ENCODE measurements around the gene HHAT. TPM values are rescaled to one million over a fixed set of nuclear protein-coding genes. Genes with fewer than 3 reads are reported as not detected.
"Not testable (repeated sequence)": the region's sequence is repeated elsewhere in the genome, so short reads cannot be mapped to it uniquely, and the experiment has no call there.

Gene HHAT
- total RNA-seq, 2 experiments from 2014 or later, result 0.76 to 1.3 TPM

DNA sequence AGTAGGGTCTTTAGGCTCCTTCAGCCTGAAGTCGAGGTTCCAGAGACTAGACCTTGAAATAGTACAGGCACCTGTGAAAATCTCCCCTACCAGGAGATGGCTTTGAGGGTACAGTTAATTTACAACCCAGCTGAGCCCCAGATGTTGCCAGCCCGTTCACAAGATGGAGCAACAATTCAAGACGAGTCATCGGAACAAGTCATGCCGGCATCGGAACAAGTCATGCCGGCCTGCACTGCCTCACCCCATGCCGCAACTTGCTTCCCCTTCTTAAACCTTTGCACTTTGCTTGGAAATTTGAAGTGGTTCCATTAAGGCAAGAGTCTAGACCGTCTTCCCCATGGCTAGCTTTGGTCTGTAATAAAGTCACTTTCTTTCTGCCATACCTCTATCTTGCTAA is 16.0 kb downstream of the HHAT start:
- CTCF ChIA-PET, result interaction anchor here (1.0 kb wide), 1 partner anchor 29 kb away, joined by 3 read pairs; no protein-coding TSS in a partner anchor
- Mint-ChIP-seq H3K4me1 (peaks cover 24% of the 10 kb centered on the region), H3K9me3 (no peaks in the 10 kb centered on the region), H3K27me3 (peaks cover 5% of the 10 kb centered on the region), H3K4me3 (no peak overlapping the region), H3K36me3 (ENCODE audit: low read depth) (no peaks in the 10 kb centered on the region), H3K27ac (no peak overlapping the region)
- no peak for DNase-seq
- POLR2A ChIA-PET, result interaction anchor here (1.2 kb wide), 1 partner anchor 29 kb away, joined by 7 read pairs; no protein-coding TSS in a partner anchor

DNA sequence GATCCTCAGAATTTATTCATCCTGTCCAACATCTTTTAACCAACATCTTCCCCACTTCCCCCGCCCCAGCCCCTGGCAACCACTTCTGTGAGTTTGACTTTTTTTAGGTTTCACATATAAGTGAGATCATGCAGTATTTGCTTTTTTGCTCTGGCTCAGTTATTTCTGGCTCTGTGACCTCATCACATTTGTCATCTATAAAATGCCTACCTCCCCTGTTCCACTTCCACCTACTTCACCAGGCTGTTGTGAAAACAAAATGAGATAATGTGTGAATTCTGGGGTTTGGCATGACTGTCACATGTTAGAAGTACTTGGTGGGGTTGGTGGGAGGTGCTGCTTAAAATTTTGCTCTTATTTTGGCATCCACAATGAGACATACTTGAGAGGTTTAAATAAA is 18.4 kb downstream of the HHAT start:
- DNase-seq, result no peak
- Mint-ChIP-seq H3K27me3 (no peaks in the 10 kb centered on the region), H3K9me3 (no peaks in the 10 kb centered on the region), H3K27ac (no peak overlapping the region), H3K4me3 (no peak overlapping the region), H3K36me3 (ENCODE audit: low read depth) (no peaks in the 10 kb centered on the region), H3K4me1 (peaks cover 7% of the 10 kb centered on the region)
- ChIA-PET CTCF (no interaction called here), POLR2A (no interaction called here)

- no peak for DNase-seq
- H3K27me3 Mint-ChIP-seq, result no peaks in the 10 kb centered on the region
- no peak overlapping the region for H3K4me3 Mint-ChIP-seq
- H3K27ac Mint-ChIP-seq, result no peak overlapping the region
- peaks cover 5% of the 10 kb centered on the region for H3K4me1 Mint-ChIP-seq
- ChIA-PET CTCF (interaction anchor here (1.1 to 2.1 kb wide), 2 partner anchors 10 to 11 kb away, joined by 3 to 6 read pairs; no protein-coding TSS in a partner anchor), POLR2A (interaction anchor here (0.6 kb wide), 1 partner anchor 22 kb away, joined by 3 read pairs; no protein-coding TSS in a partner anchor)
- H3K9me3 Mint-ChIP-seq, result no peaks in the 10 kb centered on the region
- H3K36me3 Mint-ChIP-seq (ENCODE audit: low read depth), result no peaks in the 10 kb centered on the region
Observed at GRCh38 chr1:210351496-210351895, 22.8 kb downstream of the HHAT start.

- H3K36me3 Mint-ChIP-seq (ENCODE audit: low read depth), result no peaks in the 10 kb centered on the region
- no peak overlapping the region for H3K27ac Mint-ChIP-seq
- H3K4me3 Mint-ChIP-seq, result no peak overlapping the region
- ChIA-PET CTCF (interaction anchor here (1.1 kb wide), 1 partner anchor 10 kb away, joined by 3 read pairs; no protein-coding TSS in a partner anchor), POLR2A (no interaction called here)
- no peaks in the 10 kb centered on the region for H3K4me1 Mint-ChIP-seq
- H3K9me3 Mint-ChIP-seq, result no peaks in the 10 kb centered on the region
- DNase-seq, result no peak
- no peaks in the 10 kb centered on the region for H3K27me3 Mint-ChIP-seq
Observed at GRCh38 chr1:210352575-210352974, 23.9 kb downstream of the HHAT start.

DNA sequence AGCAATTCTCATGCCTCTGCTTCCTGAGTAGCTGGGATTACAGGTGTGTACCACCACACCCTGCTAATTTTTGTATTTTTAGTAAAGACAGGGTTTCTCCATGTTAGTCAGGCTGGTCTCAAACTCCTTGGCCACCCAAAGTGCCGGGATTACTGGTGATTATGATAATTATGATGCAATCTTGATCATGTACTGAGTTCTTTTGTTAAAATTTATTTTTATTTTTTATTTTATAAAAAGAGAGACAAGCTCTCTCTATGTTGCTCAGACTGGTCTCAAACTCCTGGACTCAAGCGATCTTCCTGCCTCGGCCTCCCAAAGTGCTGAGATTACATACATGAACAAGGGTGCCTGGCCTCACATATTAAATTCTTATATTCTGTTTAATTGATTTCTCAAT is 25.6 kb downstream of the HHAT start:
- H3K9me3 Mint-ChIP-seq; H3K36me3 Mint-ChIP-seq (ENCODE audit: low read depth); H3K27me3 Mint-ChIP-seq; DNase-seq; H3K4me1 Mint-ChIP-seq; POLR2A ChIA-PET; H3K4me3 Mint-ChIP-seq; H3K27ac Mint-ChIP-seq: not testable (repeated sequence)
- CTCF ChIA-PET, result interaction anchor here (1.4 kb wide), 2 partner anchors 20 to 50 kb away, joined by 3 to 5 read pairs; no protein-coding TSS in a partner anchor

GRCh38 chr1:210358626-210359025 is 29.9 kb downstream of the HHAT start:
- H3K4me3 Mint-ChIP-seq, result no peak overlapping the region
- H3K36me3 Mint-ChIP-seq (ENCODE audit: low read depth), result no peaks in the 10 kb centered on the region
- no peaks in the 10 kb centered on the region for H3K9me3 Mint-ChIP-seq
- ChIA-PET CTCF (interaction anchor here (3.5 kb wide), 1 partner anchor 16 kb away, joined by 26 read pairs; no protein-coding TSS in a partner anchor), POLR2A (interaction anchor here (3.5 kb wide), 1 partner anchor 15 kb away, joined by 20 read pairs; no protein-coding TSS in a partner anchor)
- peaks cover 2% of the 10 kb centered on the region for H3K4me1 Mint-ChIP-seq
- peaks cover 7% of the 10 kb centered on the region for H3K27me3 Mint-ChIP-seq
- no peak overlapping the region for H3K27ac Mint-ChIP-seq
- no peak for DNase-seq

GRCh38 chr1:210359255-210359654 is 30.6 kb downstream of the HHAT start:
- DNase-seq, result no peak
- ChIA-PET POLR2A (interaction anchor here (3.5 kb wide), 1 partner anchor 15 kb away, joined by 20 read pairs; no protein-coding TSS in a partner anchor), CTCF (interaction anchor here (1.2 to 3.5 kb wide), 4 partner anchors 13 to 26 kb away, joined by 4 to 26 read pairs (median 10); no protein-coding TSS in a partner anchor)
- Mint-ChIP-seq H3K27ac (no peak overlapping the region), H3K9me3 (no peaks in the 10 kb centered on the region), H3K4me1 (peaks cover 2% of the 10 kb centered on the region), H3K36me3 (ENCODE audit: low read depth) (no peaks in the 10 kb centered on the region), H3K27me3 (peaks cover 9% of the 10 kb centered on the region), H3K4me3 (no peak overlapping the region)

- Mint-ChIP-seq H3K4me1 (peaks cover 2% of the 10 kb centered on the region), H3K9me3 (no peaks in the 10 kb centered on the region), H3K4me3 (no peak overlapping the region), H3K27me3 (peaks cover 9% of the 10 kb centered on the region), H3K27ac (no peak overlapping the region), H3K36me3 (ENCODE audit: low read depth) (no peaks in the 10 kb centered on the region)
- CTCF ChIA-PET, result interaction anchor here (0.7 to 3.5 kb wide), 10 partner anchors 10 to 225 kb away, joined by 3 to 26 read pairs (median 6); no protein-coding TSS in a partner anchor
- POLR2A ChIA-PET, result interaction anchor here (3.5 kb wide), 1 partner anchor 13 kb away, joined by 20 read pairs; no protein-coding TSS in a partner anchor
- DNase-seq, result no peak
Observed at GRCh38 chr1:210360852-210361477, 32.3 kb downstream of the HHAT start.

DNA sequence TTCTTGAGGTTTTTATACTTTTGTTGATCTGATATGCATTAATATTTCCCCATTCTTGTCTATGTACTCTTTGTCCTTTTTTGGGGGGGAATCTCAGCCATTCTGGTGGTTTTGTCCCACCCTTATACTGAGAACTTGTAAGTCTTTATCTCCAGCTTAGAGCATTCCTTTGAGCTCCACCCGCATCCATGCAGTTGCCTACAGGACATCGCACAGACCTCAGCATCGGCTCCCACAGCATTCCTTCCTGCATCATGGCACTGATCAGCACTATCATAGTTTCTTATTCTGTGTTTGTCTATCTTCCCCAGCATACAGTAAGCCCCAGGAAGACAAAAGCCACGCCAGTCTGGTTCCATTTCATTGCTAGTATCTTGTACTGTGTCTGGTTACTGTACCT is 33.0 kb downstream of the HHAT start:
- CTCF ChIA-PET, result interaction anchor here (1.3 to 3.5 kb wide), 7 partner anchors 10 to 38 kb away, joined by 4 to 26 read pairs (median 8); no protein-coding TSS in a partner anchor
- POLR2A ChIA-PET, result interaction anchor here (3.5 kb wide), 1 partner anchor 12 kb away, joined by 20 read pairs; no protein-coding TSS in a partner anchor

DNA sequence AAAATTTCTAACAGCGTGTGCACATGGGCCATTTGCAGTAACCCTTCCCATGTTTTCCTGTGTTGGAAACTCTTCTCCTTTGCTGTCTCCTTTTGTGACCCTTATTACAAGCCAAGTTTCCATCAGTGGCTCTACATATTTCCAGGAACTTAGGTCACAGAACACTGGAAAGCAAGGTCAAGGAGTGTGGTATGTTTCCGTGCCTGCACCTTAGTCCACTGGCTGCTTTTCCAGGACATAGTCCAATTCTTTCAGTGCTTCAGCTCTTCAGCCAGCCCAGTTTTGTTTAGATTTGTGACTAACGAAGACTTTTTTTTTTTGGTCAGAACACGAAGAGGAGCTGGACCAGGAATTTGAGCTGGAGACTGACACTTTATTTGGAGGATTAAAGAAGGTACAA is 33.8 kb downstream of the HHAT start:
- Mint-ChIP-seq H3K27me3 (peaks cover 12% of the 10 kb centered on the region), H3K36me3 (ENCODE audit: low read depth) (no peaks in the 10 kb centered on the region), H3K4me3 (no peak overlapping the region), H3K27ac (no peak overlapping the region), H3K4me1 (peaks cover 2% of the 10 kb centered on the region), H3K9me3 (no peaks in the 10 kb centered on the region)
- ChIA-PET CTCF (interaction anchor here (0.8 to 1.4 kb wide), 3 partner anchors 11 to 54 kb away, joined by 3 to 4 read pairs (median 3); no protein-coding TSS in a partner anchor), POLR2A (interaction anchor here (4.6 kb wide), 1 partner anchor 12 kb away, joined by 19 read pairs; no protein-coding TSS in a partner anchor)
- no peak for DNase-seq

More for the DNA sequence above, 33.0 kb downstream of the HHAT start:
- H3K9me3 Mint-ChIP-seq, result no peaks in the 10 kb centered on the region
- no peaks in the 10 kb centered on the region for H3K36me3 Mint-ChIP-seq (ENCODE audit: low read depth)
- peaks cover 9% of the 10 kb centered on the region for H3K27me3 Mint-ChIP-seq
- H3K27ac Mint-ChIP-seq, result no peak overlapping the region
- no peak for DNase-seq
- H3K4me1 Mint-ChIP-seq, result peaks cover 2% of the 10 kb centered on the region
- no peak overlapping the region for H3K4me3 Mint-ChIP-seq

DNA sequence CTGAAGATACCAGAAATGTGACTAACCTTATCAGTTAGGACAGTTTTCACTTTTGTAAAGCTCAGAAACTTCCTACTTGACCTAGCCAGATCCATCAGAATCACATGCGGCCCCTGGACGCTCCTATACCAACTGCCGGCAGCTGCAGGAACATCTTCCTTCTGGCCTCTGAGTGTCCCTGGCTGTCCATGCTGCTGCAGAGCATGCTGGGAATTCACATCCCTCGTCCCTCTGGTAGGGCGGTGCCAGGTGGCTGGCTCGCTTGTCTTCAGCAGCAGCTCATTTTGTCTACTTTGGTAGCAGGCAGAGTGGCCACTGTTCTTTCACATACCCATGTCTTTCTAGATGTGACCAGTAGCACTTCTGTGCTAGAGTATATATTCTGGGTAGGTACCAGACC is 34.4 kb downstream of the HHAT start:
- no peaks in the 10 kb centered on the region for H3K9me3 Mint-ChIP-seq
- ChIA-PET POLR2A (interaction anchor here (4.6 kb wide), 1 partner anchor 11 kb away, joined by 19 read pairs; no protein-coding TSS in a partner anchor), CTCF (interaction anchor here (0.8 to 1.4 kb wide), 3 partner anchors 11 to 54 kb away, joined by 3 to 4 read pairs (median 3); no protein-coding TSS in a partner anchor)
- no peak overlapping the region for H3K27ac Mint-ChIP-seq
- H3K4me3 Mint-ChIP-seq, result no peak overlapping the region
- no peak for DNase-seq
- peaks cover 12% of the 10 kb centered on the region for H3K27me3 Mint-ChIP-seq
- H3K4me1 Mint-ChIP-seq, result peaks cover 2% of the 10 kb centered on the region
- no peaks in the 10 kb centered on the region for H3K36me3 Mint-ChIP-seq (ENCODE audit: low read depth)

DNA sequence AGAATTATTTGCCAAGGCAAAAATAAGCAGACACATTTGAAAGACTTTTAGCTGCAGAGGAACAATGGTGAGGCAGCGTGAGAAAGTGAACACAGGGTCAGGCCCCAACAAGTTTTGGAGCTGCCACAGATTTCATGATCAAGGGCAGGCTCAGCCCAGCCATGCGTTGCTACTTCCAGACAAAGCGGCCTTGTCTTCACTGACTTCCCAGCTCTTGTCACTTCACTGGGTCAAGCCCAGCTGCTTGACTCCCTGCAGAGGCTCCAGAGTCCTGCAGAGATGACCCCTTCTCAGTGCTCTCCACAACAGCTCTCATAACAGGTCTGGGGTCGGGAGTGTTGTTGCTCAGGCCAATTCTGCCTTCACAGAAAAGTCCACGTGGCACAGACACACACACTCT is 35.8 kb downstream of the HHAT start:
- Mint-ChIP-seq H3K4me1 (peaks cover 2% of the 10 kb centered on the region), H3K27me3 (peaks cover 9% of the 10 kb centered on the region), H3K4me3 (no peak overlapping the region), H3K9me3 (no peaks in the 10 kb centered on the region), H3K36me3 (ENCODE audit: low read depth) (no peaks in the 10 kb centered on the region), H3K27ac (no peak overlapping the region)
- POLR2A ChIA-PET, result interaction anchor here (4.6 kb wide), 1 partner anchor 10 kb away, joined by 19 read pairs; no protein-coding TSS in a partner anchor
- DNase-seq, result no peak
- CTCF ChIA-PET, result interaction anchor here (2.9 kb wide), 1 partner anchor 10 kb away, joined by 12 read pairs; no protein-coding TSS in a partner anchor

GRCh38 chr1:210366767-210367166 is 38.1 kb downstream of the HHAT start:
- no peaks in the 10 kb centered on the region for H3K36me3 Mint-ChIP-seq (ENCODE audit: low read depth)
- ChIA-PET CTCF (interaction anchor here (2.9 kb wide), 1 partner anchor 8 kb away, joined by 12 read pairs; no protein-coding TSS in a partner anchor), POLR2A (interaction anchor here (1.3 to 4.6 kb wide), 2 partner anchors 7 to 17 kb away, joined by 3 to 19 read pairs; no protein-coding TSS in a partner anchor)
- H3K27me3 Mint-ChIP-seq, result peaks cover 6% of the 10 kb centered on the region
- no peaks in the 10 kb centered on the region for H3K4me1 Mint-ChIP-seq
- no peak overlapping the region for H3K27ac Mint-ChIP-seq
- DNase-seq, result no peak
- no peaks in the 10 kb centered on the region for H3K9me3 Mint-ChIP-seq
- H3K4me3 Mint-ChIP-seq, result no peak overlapping the region
